ENCODE results near the gene CPAMD8.

GRCh38 chr19:16922592-16922934, 104.0 kb downstream of the CPAMD8 start:
- TF ChIP-seq GATA3 (IDR thresholded peaks at IDR 0.05; ENCODE audit: low read depth, low read length), result no peak
- TF ChIP-seq GATA2 (IDR thresholded peaks at IDR 0.05; ENCODE audit: low read depth, low read length), result no peak
